DMS79 treated with DMSO at 0.1 percent for 48 hours (cell line): ENCODE measurements around the gene MYPN.
A peak's percentile ranks its signal among the peaks of the same experiment; 100 is the strongest.
"Not testable (repeated sequence)": the region's sequence is repeated elsewhere in the genome, so short reads cannot be mapped to it uniquely, and the experiment has no call there.

Experiments used
- DNase-seq: peaks from one replicate; lab custom pipeline; 2025; lab: John Stamatoyannopoulos, UW

The MYPN gene

DNA sequence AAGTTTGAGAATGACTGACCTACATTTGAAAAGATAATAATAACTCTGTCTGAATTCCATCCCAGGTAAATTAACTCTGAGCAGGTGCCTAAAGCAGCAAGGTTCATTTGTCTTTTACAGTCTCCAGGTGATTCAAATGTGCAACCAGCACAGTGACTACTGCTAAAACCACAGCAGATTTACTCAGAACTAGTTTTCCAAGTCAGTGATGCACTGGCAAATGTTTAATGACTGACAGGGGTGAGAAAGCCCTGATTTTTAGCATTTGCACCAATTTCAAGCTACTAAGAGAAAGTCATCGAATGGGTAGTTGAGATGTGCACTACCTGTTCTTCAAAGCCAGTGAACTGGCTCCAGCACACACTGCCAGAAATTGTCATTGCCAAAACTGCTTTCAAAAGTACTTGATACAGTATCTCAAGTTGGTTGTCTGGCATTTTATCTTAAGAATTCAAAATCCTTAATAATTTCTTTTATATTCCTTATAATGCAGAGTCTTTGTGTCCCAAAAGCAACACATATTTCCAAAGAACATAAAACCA is 62.3 kb downstream of the MYPN start:
- DNase-seq = no peak

DNA sequence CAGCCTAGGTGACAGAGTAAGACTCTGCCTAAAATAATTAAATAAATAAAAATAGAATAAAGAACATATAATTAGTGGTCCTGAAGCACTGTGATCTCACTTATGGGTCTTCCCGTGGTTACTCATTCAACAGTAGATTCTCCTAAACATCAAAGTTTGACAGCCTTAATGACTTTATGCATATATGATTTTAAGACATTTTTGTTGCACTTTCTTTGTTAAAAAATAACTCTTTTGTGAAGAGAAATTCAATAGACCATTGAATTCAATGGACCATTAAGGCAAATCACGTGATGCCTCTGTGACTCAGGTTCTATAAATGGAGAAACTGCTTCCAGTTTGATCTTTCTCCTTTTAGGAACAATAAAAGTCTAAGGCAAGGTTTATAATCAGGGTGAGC is 63.0 kb downstream of the MYPN start:
- no peak for DNase-seq

DNA sequence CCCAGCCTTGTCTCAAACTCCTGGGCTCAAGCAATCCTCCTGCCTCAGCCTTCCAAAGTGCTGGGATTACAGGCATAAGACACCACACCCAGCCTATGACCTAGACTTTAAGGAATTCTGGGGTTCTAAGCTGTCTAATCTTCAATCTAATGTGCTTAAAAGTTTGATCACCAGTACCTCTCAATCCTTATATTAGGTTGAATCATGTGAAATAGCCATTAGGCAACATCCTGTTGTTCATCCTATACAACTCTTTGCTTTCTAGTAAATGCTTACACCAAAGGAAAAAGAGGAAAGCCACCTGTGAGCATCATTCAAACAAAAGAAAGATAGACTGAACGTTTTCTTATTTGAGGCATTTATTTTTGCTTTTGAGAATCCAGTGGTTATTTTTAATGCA is 66.7 kb downstream of the MYPN start:
- no peak for DNase-seq

DNA sequence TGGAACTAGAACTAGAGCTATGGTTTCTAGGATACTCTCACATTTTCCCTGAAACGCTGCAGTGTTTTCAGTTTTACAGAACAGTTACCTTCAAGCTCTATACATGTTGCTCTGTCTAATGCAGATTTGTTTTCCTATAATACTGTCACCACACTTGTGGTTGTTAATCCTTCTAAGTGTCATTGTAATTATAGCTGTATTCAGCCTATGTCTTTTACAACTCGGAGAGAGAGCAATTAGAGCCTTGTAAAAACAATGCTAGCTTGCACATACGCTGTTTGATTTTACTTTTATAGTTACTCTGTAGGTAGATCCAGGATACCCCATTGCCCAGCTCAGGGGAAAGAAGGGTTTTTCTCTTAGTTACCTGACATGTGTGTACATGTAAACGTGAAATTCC is 67.5 kb downstream of the MYPN start:
- DNase-seq = no peak

DNA sequence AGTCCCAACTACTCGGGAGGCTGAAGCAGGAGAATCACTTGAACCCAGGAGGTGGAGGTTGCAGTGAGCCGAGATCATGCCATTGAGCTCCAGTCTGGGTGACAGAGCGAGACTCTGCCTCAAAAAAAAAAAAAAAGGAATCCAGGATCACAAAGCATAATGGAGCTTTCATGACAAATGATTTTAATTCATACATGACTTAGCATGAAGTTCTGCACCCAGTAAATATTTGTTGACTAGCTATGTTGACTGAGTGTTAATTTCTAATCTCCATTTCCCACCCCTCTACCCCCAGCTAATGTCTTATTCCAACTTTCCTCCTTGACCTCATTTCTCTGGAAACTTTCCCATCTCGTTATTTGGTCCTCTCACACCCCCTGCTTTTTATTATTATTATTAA is 69.3 kb downstream of the MYPN start:
- no peak for DNase-seq

DNA sequence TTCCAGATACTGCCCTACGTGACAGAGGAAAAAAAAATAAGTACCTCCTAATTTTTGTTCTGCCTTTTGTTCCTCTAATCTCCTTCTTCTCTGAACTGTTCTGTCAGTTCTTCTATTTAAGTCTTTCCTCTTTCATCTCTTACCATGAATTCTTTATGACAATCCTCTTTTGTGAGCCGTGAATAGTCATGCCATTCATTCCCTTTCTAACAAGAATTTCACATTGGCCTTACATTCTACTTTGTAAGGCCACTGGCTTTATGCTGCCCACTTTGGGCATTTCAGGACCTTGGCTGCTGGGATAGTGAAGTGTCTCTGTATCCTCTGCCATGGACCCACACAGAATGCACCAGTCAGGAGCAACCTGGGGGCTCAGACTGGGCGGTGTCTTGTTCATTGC is 69.7 kb downstream of the MYPN start:
- no peak for DNase-seq

DNA sequence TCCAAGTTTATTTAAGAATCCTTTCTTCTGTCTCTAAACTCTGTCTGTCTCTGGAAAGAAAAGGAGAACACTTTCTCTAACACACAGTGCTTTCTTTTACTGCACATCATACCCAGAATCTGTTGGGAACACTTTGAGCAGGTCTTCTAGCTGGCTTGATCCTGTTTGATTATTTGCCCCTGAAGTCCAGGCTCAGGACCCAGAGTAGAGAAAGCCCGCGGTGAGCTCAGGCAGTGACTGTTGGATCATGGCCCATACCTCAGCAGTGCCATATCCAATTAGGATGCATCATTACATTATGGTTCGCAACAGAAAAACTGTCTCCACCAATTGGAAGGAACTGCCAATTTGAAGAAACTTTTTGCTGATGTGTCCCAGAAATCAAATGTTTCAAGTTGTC is 71.2 kb downstream of the MYPN start:
- no peak for DNase-seq

DNA sequence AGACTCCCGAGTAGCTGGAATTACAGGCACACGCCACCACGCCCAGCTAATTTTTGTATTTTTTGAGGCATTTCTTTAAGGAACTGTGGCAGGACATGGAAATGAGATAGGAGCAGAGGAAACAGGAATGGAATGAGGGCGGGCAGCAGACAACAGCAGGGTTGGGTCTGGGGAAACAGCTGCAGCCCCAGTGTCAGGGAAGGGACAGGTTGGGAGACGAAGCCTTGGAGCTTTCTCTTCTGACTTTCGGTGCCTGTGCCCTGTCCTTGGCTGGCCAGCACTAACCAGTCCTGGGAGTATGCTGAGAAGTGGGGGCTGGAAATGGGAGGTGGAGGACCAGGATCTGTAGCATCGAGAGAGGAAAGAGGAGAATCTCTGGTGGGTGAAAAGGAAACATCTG is 75.3 kb downstream of the MYPN start:
- DNase-seq = no peak

DNA sequence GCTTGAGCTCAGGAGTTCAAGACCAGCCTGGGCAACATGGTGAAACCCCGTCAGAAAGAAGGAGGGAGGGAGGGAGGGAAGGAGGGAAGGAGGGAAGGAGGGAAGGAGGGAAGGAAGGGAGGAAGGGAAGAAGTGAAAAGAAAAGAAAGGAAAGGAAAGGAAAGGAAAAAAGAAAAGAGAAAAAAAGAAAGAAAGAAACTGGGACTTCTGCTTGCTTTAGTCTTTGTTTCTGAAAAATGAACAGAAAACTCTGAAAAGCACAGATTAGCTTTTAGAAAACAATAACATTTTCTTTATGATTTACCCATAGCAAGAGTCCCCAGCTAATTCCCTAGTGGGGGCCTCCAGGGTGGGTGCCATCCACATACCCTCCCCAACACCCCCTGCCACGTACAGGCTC is 75.8 kb downstream of the MYPN start:
- DNase-seq = no peak

DNA sequence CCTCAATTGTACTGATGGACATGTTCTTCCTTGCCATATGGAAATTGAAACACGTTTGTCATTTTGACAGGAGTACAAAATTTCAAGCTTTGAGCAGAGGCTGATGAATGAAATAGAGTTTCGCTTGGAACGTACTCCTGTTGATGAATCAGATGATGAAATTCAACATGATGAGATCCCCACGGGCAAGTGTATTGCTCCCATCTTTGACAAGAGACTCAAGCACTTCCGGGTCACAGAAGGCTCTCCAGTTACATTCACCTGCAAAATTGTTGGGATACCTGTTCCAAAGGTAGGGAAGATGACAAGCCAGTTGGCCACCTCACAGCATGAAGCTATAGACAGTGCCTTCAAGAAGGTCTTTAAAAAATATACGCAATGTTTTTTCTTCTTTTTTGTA is 79.5 kb downstream of the MYPN start:
- no peak for DNase-seq

DNA sequence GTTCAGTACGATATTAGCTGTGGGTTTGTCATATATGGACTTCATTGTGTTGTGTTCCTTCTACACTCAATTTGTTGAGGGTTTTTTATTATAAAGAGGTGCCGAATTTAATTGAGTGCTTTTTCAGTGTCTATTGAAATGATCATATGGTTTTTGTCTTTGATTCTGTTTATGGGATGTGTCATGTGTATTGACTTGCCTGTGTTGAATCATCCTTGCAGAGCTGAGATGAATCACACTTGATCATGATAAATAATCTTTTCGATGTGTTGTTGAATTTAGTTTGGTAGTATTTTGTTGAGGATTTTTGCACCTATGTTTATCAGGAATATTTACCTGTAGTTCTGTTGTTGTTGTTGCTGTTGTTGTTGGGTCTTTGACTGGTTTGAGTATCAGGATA is 82.8 kb downstream of the MYPN start:
- DNase-seq = no peak

DNA sequence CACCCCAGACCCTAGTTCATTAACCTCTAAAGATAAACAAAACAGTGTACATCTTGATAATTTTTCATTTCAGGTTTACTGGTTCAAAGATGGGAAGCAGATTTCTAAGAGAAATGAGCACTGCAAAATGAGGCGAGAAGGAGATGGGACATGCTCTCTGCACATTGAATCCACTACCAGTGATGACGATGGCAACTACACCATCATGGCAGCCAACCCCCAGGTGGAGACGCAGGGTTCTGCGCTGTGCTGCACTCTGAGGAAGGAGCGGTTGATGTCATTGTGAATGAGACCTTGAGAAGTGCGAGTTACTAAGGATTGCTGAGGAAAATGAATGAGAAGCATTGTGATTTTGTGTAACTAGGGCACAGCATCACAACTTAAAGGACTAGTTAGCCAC is 85.0 kb downstream of the MYPN start:
- no peak for DNase-seq

DNA sequence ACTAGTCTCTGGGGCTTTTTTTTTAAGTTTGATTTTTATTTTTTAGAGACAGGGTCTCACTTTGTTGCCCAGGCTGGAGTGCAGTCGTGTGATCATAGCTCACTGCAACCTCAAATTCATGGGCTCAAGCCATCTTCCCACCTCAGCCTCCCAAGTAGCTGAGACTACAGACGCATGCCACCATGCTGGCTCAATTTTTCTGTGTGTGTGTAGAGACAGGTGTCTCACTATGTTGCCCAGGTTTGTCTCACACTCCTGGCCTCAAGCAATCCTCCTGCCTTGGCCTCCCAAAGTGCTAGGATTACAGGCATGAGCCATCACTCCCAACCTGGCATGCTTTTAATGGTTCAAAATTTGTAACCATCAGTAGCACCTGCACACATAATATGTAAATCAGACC is 86.5 kb downstream of the MYPN start:
- not testable (repeated sequence) for DNase-seq

DNA sequence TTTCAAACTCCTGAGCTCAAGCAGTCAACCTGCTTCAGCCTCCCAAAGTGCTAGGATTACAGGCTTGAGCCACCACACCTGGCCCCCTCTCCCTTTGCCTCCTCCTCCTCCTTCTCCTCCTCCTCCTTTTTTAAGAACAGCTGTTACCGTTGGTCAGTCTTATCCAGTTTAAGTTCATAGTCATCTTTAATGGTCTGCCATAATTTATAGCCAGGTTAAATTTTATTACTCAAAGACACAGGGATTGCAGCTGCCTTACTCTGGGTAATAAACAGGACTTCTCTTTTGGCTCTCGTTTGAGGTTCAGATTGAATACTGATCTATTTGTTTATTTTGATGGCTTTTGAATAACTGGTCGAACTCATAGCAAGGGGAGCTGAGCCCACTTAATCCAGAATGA is 87.4 kb downstream of the MYPN start:
- no peak for DNase-seq

DNA sequence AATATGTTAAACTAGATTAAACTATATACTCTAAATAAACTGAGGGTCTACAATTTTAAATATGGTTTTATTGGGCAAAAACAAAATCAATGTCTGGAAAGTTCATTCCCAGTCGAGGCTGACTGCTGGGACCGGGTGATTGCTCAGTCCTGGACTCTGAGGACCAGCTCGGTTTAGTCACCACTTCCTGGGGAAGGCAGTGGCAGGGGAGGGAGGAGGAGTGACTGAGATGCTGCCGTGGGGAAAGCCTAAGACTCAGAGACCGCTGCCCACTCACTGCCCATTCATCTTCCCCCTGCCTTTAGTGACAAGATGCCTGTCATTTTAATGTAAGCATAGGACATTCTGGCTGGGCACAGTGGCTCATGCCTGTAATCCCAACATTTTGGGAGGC is 93.7 kb downstream of the MYPN start:
- no peak for DNase-seq

DNA sequence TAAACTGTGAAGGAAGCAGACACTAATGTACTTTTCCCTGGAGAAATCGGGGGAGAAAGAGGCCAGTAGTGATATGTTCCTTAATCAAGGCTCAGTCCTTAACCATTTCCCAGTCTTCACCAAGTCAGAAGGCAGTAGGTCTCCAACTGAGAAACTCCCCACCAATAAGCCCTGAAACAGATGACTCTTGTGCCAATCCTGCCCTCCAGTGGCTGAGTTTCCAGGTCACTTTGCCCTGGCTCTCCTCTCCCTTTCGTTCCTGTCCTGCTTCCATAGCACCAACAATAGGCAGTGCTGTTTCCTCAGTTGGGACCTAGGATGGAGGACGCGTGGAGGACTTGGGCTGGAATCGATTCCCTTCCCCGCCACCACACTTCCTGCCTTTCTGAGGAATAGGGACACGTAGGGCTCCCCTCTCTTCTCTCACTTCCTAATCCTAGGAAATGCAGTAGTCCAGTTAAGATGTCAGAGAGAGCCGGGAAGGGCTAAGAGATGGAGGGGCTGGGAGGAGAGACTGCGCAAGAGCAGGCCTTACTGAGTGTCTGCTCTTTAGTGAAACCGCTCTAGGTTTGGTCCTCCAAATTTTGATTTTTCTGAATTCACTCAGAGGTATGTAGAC is 99.2 kb downstream of the MYPN start:
- no peak for DNase-seq

DNA sequence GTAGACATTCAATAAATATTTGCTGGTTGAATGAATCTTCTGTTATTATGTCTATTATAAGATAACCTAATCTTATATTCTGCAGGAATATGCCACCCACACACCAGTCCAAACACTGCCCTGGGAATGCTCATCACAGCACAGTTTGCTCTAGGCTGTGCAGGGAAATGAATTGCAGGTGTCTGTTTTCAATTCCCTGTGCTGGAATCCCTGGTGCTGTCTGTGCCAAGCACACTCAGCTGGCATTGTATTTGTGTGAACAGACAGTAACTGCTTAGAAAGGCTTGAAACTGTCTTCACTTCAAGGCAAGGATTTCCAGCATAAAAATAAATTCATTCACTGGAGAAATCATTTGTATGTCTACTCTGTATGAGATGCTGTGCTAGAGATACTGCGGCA is 102.4 kb downstream of the MYPN start:
- no peak for DNase-seq

DNA sequence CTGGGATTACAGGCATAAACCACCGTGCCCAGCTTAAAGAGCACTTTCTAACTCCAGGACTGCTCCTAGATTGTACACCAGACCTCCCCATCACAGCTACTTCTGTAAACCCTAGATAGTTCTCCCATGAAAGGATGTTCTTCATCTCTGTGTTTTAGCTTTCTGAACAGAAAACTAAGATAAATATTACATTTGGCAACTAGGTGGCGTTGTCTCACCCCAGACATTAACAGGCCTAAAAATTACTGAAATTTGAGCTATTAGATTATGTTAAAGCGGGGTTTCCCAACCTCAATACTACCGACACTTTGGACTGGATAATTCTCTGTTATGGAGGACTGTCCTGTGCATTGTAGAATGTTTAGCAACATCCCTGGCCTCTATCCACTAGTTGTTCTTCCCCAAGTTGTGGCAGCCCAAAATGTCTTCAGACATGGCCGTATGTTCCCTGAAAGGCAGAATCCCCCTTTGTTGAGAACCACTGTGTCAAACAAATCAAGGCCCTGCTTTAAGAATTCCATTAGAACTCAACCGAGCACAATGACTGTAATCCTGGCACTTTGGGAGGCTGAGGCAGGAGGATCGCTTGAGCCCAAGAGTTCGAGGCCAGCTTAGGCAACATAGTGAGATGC is 103.5 kb downstream of the MYPN start:
- peak; percentile 13 for DNase-seq

DNA sequence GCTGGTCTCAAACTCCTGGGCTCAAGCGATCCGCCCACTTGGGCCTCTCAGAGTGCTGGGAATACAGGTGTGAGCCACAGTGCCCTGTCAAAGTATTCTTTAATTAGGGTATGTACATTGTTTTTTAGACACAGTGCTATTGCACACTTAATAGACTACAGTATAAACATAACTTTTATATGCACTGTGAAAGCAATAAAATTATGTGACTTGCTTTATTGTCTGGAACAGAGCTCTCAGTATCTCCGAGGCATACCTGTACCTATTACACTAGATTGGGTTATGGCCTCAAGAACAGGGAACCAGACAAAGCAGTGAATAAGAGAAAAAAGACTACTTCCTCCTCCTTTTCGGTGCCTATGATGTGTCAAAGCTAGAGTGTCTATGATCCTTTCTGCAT is 109.5 kb downstream of the MYPN start:
- DNase-seq = no peak

DNA sequence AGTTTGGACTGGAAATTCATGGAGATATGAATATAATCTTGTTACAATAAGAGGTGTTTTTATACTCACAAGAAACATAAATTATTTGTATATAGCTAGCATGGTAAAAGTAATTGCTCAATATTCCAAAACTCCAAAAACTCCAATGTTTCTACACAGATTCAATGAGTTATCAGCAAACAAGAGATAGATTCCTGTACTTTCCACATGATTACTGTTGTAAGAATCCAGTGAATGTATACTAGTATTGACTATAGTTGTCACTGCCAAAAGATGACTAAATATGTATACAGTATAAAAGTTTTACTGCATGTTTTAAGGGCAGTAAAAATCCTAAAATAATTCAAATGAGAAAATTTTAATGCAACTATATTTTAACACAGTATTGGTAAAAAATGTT is 111.9 kb downstream of the MYPN start:
- DNase-seq = no peak

DNA sequence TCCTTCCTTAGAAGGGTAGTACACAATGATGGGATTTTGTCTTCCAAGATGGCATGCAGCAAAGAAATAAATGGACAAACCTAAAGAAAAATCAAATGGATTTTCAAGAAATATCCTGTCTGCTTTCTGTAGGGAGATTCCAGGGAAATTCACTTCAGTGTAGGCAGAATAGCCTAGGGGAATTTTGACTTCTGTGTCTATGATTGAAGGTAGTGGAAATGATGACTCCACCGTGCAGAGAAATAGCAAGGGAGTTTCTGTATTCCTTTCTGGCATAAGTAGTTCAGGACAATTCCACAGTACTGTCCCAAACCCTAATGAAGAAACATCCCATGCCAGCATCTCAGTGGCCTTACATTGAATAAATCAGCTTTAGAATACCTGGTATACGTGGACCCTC is 113.1 kb downstream of the MYPN start:
- no peak for DNase-seq

DNA sequence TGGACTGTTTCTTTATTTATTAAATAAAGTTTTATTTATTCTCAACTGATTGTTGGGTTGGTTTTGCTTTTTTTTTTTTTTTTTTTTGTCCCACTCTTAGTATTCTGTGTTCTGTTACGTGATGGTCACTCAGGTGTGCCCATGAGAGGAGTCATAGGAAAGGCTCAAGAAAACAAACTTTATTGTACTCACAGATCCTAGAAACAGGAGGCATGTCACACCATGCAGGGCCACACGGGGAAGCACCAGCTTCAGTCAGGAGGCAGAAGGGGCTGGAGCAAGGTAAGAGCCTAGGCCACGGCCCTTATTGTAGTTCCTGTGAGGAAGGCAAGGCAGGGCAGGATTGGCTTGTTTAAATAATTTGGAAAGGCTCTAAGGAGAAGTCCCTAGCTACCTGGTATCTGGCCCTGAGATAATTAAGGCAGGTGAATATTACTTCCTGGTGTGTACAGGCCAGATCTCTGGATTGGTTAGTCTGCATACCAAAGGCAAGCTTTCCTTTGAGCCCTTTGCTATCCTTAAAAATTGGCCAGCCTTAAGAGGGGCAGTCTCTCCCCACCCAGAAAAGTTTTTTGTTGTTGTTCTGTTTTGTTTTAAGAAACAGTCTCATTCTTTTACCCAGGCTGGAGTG is 114.4 kb downstream of the MYPN start:
- DNase-seq = no peak

DNA sequence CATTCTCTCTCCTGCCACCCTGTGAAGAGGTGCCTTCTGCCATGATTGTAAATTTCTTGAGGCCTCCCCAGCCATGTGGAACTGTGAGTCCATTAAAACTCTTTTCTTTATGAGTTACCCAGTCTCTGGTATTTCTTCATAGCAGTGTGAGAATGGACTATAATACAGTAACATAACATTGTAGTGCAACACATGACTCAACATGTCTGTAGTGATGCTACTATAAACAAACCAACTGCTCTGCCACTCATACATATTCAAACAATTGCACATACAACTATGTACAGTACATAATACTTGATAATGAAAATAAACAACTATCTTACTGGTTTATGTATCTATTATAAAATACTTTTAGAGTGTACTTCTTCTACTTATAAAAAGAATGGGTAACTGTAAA is 115.5 kb downstream of the MYPN start:
- no peak for DNase-seq

DNA sequence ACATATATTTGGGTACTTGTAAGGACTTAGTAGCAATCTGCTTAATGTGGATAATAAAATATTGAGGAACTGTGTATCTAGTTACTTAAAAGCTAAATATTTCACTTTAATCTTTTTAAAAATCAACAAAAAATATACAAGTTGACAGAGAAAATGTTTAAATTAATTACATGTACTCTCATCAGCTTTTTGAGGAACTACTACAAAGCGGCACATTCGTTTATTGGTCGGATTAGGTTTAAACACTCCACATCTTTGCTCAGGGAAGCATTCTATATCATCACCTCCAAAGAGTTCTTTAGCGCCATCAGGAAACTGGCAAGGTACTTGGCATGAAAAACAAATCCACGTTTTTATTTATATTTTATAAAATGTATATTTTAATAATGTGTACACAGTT is 121.0 kb downstream of the MYPN start:
- DNase-seq = no peak
